Suprapubic skin (tissue), 4 donors: Measurements from ENCODE around the gene HIRA.
"Not testable (repeated sequence)": the region's sequence is repeated elsewhere in the genome, so short reads cannot be mapped to it uniquely, and the experiment has no call there.

Experiments used
- CTCF ChIP-seq, 2 donors: fragments of 200-600 bp in 1 of 2; fragments of 450-650 bp in 1 of 2; sonication (generic) in 1 of 2; IDR thresholded peaks; one replicate each; pipeline ENCODE4 v1.5.1; 2016 to 2019; ENCODE audit warnings: antibody characterized with exemption in 2 of 2, mild to moderate bottlenecking in 1 of 2, moderate library complexity in 1 of 2
- EP300 ChIP-seq: sonication (generic); formaldehyde crosslinking; IDR thresholded peaks from one replicate; pipeline ENCODE4 v1.6.1; 2017; ENCODE audit warnings: antibody characterized with exemption
- POLR2AphosphoS5 ChIP-seq, 3 donors: sonication (generic); formaldehyde crosslinking; IDR thresholded peaks; one replicate each; pipeline ENCODE4 v1.6.1; 2017; ENCODE audit warnings: antibody characterized with exemption in 3 of 3

- TF ChIP-seq POLR2AphosphoS5 (IDR thresholded peaks at IDR 0.05); CTCF (IDR thresholded peaks at IDR 0.05); EP300: not testable (repeated sequence)
Observed at GRCh38 chr22:19330205-19330604, 101.3 kb downstream of the HIRA start.
